Medulla oblongata (tissue), 1 donor: ENCODE results near the gene SMIM7.
"Not testable (repeated sequence)": the region's sequence is repeated elsewhere in the genome, so short reads cannot be mapped to it uniquely, and the experiment has no call there.

Experiments
- DNase-seq: peaks from one replicate; pipeline ENCODE4 v3.0.0-alpha.2; 2015; ENCODE audit errors: extremely low spot score

SMIM7 gene

DNA sequence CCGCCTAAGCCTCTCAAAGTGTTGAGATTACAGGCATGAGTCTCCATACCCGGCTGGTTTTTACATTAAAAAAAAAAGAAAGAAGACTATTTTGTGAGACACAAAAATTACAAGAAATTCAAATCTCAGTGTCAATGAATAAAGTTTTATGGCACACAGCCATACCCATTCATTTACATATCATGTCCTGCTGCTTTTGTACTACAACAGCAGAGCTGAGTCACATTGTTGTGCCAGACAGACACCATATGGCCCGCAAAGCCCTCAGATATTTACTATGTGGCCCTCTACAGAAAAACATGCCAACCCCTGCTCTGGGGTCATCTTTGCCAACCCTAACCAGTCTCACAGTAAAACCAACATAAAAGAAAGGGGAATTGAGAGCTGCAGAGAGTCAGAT, 5.3 kb downstream of the SMIM7 start:
- DNase-seq, result no peak

DNA sequence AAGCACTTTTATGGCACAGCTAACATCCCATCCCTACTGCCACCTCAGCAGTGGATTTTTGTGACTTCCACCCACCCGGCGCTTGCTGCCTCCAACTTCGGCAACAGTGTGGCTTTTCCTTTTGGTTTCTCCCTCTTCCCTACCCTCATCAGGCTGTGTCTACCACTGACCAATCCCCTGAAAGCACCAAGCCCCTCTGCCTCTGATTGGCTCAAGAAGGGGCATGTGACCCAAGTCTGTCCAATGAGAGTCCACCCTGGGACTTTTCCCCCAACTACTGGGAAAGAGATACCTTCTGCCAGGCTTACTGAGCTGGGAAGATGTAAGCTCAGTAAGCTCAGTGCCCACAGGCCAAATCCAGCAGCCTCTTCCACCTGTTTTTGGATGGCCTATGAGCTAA, 5.8 kb downstream of the SMIM7 start:
- DNase-seq, result no peak

DNA sequence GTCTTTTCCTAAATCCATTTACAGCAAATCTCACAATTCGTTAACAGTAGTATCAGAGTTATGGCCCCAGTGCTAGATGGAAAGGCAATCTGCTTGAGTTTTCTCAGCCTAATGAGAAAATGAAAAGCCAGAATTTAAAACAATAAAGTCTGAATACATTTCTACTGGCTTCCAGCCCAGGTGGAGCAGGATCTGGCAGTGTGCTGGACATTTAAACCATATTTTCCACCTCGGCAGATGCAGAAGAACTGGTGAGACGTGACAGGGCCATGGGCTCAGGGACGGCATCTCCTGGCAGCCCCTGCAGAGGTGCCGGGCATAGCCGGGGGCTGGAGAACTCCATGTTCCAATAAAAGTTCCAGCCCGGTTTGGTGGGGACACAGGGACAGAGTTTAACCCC, 7.1 kb downstream of the SMIM7 start:
- DNase-seq, result no peak

DNA sequence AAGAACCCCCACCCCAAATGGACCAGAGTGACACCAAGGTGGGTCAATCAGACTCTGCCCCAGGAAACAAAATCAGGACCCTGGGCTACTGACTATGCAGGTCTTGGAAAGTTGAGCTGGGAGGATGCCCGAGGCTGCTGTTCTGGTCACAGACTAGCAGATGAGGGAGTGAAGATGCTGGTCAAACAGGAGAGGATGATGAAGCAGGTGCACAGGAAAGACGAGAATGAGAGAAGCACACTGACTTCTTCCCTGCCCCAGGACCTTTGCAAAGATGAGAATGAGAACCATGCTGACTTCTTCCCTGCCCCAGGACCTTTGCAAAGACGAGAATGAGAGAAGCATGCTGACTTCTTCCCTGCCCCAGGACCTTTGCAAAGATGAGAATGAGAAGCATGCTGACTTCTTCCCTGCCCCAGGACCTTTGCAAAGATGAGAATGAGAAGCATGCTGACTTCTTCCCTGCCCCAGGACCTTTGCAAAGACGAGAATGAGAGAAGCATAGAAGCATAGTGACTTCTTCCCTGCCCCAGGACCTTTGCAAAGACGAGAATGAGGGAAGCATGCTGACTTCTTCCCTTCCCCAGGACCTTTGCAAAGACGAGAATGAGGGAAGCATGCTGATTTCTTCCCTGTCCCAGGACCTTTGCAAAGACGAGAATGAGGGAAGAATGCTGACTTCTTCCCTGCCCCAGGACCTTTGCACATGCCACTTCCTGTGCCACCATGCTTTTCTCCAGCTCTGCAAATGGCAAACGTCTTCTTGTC, 8.3 kb downstream of the SMIM7 start:
- DNase-seq, result not testable (repeated sequence)

DNA sequence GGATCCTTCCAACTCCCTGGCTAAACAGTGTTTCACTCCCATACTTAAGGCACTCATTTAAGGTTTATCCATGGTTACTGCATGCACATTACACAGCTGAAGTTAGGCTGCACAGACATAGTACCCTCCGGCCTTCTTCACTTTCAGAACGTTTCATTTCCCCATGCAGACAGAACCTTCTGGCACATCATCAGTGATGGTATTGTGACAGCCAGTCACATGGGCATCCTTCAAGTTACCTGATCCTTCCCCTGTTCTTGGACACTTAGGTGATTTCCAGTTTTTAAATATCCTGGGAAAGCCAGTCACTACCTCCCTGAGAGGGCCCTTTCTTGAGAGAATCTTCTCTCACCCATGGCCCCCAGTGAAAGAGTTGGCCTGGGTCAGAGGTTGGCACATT, 9.1 kb downstream of the SMIM7 start:
- DNase-seq, result no peak

DNA sequence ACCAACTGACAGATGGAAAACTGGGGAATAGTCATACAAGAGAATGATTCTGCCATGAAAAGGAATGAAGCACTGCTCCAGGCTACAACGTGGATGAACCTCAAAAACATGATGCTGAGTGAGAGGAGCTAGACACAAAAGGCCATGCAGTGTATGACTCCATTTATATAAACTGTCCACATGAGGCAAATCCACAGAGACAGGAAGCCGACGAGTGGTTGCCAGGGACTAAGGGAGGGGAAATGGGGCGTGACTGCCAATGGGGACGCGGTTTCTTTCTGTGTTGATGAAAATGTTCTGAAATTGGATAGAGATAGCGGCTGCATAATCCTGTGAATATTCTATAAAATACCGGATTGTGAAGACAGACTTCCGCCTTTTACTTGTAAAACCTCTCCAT, 10.2 kb downstream of the SMIM7 start:
- DNase-seq, result no peak

DNA sequence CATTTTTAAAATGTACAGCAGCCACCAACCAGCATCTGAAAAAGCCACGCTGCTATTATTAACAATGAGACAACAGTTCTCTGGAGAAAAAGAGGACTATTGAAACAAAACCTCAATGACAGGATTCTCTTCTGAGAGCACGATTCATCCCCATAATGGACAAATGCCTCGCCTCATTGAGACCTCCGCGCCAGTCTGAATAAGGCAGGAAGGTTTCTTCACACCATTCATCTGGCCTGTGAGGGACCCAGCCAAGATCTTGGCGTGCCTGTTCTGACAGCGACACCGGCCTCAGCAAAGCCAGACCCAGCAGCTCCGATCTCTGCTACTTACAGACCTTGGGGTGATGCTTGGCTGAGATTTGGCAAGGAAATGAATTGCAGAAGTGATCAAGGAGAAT, 14.8 kb downstream of the SMIM7 start:
- DNase-seq, result peak; percentile 93

DNA sequence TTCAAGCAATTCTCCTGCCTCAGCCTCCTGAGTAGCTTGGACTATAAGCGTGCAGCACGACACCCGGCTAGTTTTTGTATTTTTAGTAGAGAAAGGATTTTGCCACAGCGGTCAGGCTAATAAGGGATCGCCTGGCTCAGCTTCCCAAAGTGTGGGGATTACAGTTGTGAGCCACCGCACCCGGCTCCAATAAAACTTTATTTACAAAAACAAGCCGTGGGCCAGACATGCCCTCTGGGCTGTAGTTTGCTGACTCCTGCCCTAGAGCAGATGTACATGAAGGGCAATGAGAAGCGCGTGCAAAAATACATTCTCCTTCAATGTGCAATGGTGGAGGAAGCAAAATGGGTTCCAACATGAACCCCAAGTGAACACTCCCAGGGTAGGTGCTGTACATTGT, 18.2 kb downstream of the SMIM7 start:
- no peak for DNase-seq

DNA sequence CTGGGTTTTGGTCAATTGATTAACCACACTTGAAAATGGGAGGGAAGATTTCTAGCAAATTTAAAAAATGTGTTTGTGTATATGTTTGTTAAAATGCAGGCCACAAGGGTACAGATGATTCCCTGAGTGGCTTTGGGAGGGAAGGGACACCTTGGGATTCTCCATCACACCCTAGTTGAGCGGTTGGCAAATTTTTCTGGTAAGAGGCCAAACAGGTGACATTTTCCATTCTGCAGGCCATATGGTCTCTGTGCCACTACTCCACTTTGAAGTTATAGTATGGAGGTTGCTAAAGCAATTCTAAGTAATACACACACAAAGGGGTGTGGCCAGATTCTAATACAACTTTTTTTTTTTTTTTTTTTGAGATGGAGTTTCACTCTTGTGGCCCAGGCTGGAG, 19.0 kb downstream of the SMIM7 start:
- no peak for DNase-seq

DNA sequence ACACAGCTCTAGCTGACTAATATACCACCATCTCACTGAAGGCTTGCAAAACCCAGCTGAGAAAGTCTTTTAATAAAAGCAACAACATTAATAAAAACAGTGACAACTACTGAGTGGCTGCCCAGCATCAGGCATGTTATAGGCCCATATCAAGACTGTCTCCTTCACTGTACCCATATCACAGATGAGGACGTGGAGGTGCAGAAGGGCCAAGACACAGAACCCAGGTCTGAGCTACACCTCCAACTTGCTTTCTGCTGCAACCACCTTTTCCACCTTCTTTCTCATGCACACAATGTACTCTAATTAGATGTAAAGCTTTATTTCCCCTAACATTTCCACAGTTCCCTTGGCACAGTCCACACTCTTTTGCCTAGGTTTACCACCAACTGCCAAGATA, 21.3 kb downstream of the SMIM7 start:
- no peak for DNase-seq

DNA sequence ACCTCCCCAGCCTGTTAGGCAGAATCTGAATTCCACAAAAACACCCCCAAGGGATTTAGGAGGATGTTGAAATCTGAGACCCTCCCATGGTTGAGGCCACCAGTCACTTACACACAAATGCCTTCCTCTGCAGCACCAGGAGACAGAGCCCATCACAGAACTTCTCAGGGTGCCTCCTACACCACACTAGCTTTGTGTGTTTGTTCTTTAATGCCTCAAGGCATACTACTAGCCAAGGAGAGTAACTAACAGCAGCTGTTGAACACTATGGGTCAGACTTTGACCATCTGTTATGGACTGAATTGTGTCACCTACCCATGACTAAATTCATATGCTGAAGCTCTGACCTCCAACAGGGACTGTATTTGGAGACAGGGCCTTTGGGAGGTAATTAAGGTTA, 22.4 kb downstream of the SMIM7 start:
- no peak for DNase-seq

DNA sequence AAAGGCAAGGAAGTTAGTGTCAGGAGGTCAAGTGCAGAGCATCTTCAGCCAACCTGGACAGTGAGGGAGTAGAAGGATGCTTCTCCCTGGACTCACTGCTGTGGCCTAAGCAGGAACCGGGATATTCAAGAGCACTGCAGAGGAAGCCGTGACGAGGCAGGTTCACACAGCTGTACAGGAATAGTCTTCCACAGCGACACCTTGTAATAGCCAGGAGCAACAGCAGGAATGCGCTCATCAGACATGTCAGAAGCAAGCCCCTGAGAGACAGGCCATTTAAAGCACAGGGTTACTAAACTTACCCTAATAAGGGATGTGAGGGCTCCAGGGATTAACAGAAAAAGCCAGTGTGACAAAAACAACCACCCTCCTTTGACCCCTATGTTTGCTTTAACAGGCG, 28.5 kb downstream of the SMIM7 start:
- no peak for DNase-seq

DNA sequence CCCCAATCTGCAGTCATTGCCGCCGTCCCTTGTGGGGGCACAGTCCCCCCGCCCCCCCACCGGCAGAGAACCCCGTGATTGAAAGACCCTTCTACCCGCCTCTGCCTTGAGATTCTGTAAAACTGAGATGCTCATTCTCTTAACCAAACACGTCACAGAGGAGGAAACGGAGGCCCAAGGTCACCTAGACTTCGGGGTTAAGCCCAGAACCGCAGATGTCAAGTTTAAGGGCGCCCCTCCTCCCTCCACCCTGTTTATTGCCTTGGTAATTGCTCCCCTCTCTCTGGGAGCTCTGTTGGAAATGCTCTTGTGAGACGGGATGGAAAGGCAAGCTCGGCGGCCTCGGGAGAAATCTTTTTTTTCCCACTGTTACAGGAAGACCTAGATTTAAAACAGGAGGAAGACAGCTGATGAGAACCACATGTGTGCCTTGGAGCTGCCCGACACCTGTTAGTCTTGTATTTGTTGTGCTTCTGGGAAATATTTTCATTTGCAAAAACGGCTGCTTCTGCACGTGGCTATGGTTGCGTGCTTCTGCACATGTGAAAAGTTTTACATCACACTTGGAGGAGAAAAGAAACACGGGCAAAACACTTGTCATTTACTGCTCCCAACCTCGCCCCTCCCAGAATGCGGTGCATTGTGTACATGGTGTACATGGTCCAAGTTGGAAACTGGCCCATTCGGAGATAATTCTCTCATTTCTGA, 30.8 kb downstream of the SMIM7 start:
- DNase-seq, result no peak

DNA sequence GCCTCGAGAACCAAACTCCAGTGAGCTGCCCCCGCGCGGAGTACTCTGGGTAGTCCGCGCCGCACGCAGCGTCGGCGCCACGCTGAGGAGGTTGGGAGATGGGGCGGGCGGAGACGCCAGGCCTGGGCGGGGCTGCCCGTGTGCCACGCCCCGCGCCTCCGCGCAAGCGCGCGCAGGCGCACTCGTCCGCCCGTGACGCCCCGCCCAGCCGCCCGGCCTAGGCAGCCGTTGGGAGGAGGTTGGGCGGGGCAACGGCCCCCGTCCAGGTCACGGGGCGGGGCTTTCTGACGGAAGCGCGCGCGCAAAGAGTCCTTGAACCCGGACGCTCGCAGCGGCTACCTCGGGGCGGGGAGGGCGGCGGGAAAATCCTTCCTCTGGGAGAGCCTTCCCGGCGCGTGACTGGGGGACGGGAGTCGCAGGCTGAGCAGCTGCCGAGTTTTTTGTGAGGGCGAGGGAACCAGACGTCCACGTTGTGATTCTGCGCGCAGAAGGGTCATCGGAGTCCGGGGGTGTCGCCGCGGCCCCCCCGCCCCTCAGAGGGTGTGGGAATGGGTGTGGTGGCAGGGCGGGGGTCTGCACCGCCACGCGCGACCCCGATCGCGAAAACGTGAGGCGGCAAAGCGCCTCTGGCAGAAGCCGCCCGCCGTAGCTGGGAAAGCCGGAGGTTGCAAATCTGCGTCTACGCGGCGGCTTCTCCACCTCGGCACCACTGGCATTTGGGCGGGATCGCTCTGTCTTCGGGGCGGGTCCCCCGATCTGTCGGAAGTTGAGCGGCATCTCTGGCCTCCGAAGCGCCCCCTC, 31.6 kb downstream of the SMIM7 start, which contains the start of gene MED26:
Gene MED26, minus strand, starts transcription at position 22 of the 801 bp plus-strand sequence. CDS start 261 bp downstream, outside the sequence.
- peak; percentile 96 for DNase-seq

DNA sequence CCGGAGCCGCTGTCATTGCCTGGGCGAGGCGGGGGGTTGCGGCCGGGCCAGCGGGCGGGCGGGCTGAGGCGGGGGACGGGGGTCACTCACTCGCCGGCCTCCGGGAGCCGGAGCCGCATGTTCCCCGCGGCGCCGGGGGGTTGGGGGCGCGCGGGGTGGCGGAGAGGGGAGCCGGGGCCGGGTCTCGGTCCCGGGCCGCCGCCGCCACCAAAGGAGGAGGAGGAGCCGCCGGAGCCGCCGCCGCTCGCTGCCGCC, 32.1 kb downstream of the SMIM7 start:
- DNase-seq, result no peak

DNA sequence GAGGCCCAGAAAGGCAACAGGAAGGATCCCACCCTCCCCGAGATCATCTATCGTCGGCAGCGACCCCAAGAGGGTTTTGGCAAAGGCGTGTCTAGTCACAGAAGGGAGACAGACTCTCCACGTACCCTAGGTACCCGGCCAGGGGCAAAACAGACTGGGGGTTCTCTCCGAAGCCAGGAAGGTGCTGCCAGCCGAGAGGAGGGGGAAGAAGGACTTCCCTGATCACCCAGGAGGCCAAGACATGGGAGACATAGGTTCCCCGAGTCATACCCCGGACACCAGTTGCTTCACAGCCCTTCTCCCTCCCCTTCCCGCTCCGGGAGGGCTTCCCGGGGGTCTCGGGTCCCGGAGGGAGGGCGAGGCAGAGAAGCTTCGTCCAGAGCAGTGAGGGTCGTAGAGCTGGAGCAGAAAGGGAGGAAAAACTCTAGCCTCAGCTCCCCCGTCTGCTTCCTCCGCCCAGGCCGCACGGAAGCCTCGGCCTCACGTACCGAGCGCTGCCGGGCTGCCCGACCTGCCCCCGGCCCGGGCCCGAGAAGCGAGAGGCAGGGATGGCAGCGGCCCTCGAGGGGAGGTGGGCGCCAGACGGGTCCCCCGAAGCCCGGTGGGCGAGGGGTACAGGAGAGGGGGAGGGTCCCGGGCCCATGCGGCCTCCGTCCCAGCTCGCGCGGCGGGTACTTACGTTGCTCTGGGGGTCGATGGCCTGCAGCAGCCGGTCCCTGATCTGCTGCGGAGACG, 32.6 kb downstream of the SMIM7 start:
- DNase-seq, result no peak

DNA sequence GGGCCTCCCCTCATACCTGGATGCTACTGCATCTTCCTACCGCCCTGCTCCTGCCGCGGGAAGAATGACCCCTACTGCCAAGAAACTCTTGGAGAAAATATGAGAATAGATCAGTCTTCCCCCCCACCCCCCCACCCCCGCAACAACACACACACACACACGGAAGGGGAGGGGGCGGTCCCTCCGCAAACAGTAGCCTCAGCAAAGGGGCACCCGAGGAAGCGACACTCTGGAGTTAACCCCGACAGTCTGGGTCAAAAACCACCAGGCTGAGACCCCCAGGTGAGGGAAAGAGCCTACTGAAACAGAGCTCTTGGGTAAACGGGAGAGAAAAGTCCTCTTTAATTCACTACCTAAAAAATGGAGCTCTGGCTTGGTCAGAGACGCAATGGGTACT, 33.1 kb downstream of the SMIM7 start:
- DNase-seq, result no peak

DNA sequence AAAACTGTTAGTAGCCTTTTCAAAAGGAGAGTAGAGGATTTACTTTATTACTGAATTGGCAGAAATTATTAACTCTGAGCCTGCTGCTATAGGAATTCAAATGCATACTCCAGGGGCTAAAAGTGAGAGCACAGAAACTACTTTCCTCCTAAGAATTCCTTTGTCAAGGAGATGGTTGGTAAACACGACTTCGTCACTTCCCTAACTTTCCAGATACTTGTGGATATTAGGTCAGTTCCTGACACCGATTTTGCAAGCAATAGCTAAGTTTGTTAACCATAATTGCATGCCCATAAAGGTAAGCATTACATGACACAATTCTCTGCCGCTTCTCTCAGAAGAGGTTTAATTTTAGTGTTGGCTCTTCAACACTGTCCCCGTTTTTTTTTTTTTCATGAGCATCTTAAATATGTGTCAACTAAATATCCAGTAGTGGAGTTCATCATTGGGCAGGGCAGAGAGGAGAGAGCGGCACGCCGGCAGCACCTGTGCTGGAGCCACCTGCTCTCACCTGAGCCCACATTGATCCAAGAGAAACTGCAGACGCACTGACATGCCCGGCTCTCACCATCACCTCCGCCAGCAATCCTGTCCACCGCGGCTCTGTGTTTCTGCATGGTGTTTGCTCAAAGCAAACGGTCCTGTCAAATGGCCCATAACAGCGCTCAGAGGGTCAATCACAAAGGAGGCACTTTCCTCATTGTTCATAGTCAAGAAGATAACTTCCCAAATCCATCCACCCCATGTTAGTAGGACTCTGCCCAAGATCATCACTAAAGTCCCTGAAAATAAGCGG, 34.6 kb downstream of the SMIM7 start:
- DNase-seq, result no peak

DNA sequence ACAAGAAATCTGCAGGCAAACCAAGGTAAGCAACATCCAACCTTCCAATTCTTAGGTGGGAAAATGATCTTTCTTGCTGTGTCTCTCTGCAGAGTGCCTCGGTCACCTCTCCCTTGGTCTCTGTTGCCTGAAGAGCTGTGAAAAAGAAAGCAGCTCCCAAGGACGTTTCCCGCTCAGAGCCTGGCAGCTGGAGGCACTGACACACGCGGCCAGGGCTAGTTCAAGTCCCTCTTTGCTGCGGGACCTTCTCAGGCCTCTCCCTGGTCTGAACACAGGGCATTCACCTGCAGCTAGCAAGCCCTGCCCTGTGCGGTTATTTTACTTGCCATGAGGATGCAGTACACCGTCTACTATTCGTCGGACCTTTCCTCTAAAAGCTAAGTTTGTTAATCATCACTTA, 35.7 kb downstream of the SMIM7 start:
- DNase-seq, result no peak

DNA sequence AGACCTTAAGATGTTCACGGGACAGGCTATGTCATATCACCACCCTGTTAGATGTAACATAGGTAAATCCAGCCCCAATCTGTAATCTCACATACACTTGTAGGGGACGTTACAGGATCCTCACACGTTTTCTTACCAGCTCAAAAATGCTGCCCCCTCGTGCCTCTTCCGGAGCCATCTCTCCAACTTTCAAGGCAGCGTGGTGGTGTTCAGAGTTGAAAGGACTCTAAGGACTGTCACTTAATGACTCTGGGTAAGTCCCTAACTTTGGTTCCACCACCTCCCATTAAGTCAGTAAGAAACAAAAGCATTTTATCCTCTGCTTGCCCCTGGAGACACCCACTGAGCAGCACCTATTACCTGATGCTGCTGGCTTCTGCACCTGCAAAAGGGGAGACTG, 36.4 kb downstream of the SMIM7 start:
- no peak for DNase-seq

DNA sequence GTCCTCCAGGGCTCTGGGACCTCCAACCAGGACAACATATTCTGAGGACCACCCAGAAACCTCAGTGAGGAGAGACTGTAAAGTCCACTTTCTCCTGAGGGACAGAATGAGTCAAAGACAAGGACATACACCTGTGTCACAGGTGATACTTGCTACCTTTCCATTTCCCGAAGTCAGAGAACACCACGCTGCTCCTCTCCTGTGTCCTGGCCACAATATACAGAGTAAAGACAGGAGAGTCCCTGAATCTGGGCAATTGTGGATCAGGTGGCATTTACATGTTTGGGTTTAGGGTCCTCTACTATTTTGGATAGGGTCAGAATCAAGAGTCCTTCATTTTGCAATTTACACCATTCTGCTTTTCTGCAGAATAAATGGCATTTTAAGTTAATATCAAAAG, 36.9 kb downstream of the SMIM7 start:
- DNase-seq, result no peak
